HepG2 (cell line): ENCODE results near the gene UBB. TPM values are rescaled to one million over a fixed set of nuclear protein-coding genes. Genes with fewer than 3 reads are reported as not detected.
A peak's percentile ranks its signal among the peaks of the same experiment; 100 is the strongest.

Experiments
- ARNT2 ChIP-seq: sonication (generic); formaldehyde crosslinking; IDR thresholded peaks from 2 replicates; pipeline ENCODE4 v1.8.0; 2022; ENCODE audit warnings: mild to moderate bottlenecking, low read depth, missing genetic modification reagents, moderate library complexity
- ATM ChIP-seq: fragments of 450-650 bp; IDR thresholded peaks from 2 replicates; pipeline ENCODE4 v1.7.1; 2017; ENCODE audit warnings: mild to moderate bottlenecking, borderline replicate concordance
- BRD4 ChIP-seq: sonication (generic); formaldehyde crosslinking; IDR thresholded peaks from 2 replicates; pipeline ENCODE4 v1.4.0; 2020; ENCODE audit warnings: missing genetic modification reagents
- HES4 ChIP-seq: sonication (generic); formaldehyde crosslinking; IDR thresholded peaks from 2 replicates; pipeline ENCODE4 v1.9.0; 2021; ENCODE audit warnings: mild to moderate bottlenecking, missing genetic modification reagents, borderline replicate concordance
- KAT8 ChIP-seq: IDR thresholded peaks from 2 replicates; pipeline ENCODE4 v1.6.1; 2016; ENCODE audit warnings: missing genetic modification reagents, missing compliant biosample characterization
- NCOA1 ChIP-seq: sonication (generic); formaldehyde crosslinking; IDR thresholded peaks from 2 replicates; pipeline ENCODE4 v1.9.0; 2021; ENCODE audit warnings: missing genetic modification reagents
- NFIC ChIP-seq: IDR thresholded peaks from 2 replicates; pipeline ENCODE4 v1.6.1; 2012; ENCODE audit warnings: mild to moderate bottlenecking, low read length, inconsistent platforms
- RNF2 ChIP-seq: fragments of 450-650 bp; conservative IDR thresholded peaks from 2 replicates; pipeline ENCODE4 v1.6.1; 2016; ENCODE audit warnings: low read depth
- SAP130 ChIP-seq: IDR thresholded peaks from 2 replicates; pipeline ENCODE4 v1.6.1; 2016; ENCODE audit warnings: low read depth
- SNAPC2 ChIP-seq: sonication (generic); formaldehyde crosslinking; IDR thresholded peaks from 2 replicates; pipeline ENCODE4 v1.8.1; 2022; ENCODE audit warnings: mild to moderate bottlenecking, missing genetic modification reagents
- TMF1 ChIP-seq: sonication (generic); formaldehyde crosslinking; IDR thresholded peaks from 2 replicates; pipeline ENCODE4 v1.8.1; 2022; ENCODE audit warnings: low read depth, missing genetic modification reagents
- ZBTB33 ChIP-seq: sonication (generic); formaldehyde crosslinking; IDR thresholded peaks from 2 replicates; pipeline ENCODE4 v1.4.0; 2020; ENCODE audit warnings: missing genetic modification reagents
- ZBTB7B ChIP-seq: sonication (generic); formaldehyde crosslinking; IDR thresholded peaks from 2 replicates; pipeline ENCODE4 v1.4.0; 2020; ENCODE audit warnings: missing genetic modification reagents
- ZNF546 ChIP-seq: sonication (generic); formaldehyde crosslinking; conservative IDR thresholded peaks from 2 replicates; pipeline ENCODE4 v1.8.1; 2023; ENCODE audit warnings: mild to moderate bottlenecking, missing genetic modification reagents
- ZNF691 ChIP-seq: sonication (generic); formaldehyde crosslinking; IDR thresholded peaks from 2 replicates; pipeline ENCODE4 v1.4.0; 2020; ENCODE audit warnings: missing genetic modification reagents, low read depth, mild to moderate bottlenecking, borderline replicate concordance
- ZNF720 ChIP-seq: sonication (generic); formaldehyde crosslinking; IDR thresholded peaks from 2 replicates; pipeline ENCODE4 v1.4.0; 2020; ENCODE audit warnings: missing genetic modification reagents
- ZNF790 ChIP-seq: sonication (generic); formaldehyde crosslinking; IDR thresholded peaks from 2 replicates; pipeline ENCODE4 v1.8.0; 2022; ENCODE audit warnings: missing genetic modification reagents, mild to moderate bottlenecking, borderline replicate concordance
- ZNF816 ChIP-seq: sonication (generic); formaldehyde crosslinking; IDR thresholded peaks from 2 replicates; pipeline ENCODE4 v1.8.0; 2022; ENCODE audit warnings: missing genetic modification reagents, mild to moderate bottlenecking, borderline replicate concordance
- ZNF839 ChIP-seq: sonication (generic); formaldehyde crosslinking; IDR thresholded peaks from 2 replicates; pipeline ENCODE4 v1.4.0; 2020; ENCODE audit warnings: missing genetic modification reagents, mild to moderate bottlenecking, borderline replicate concordance
- polyA plus RNA-seq, 8 experiments: library from polyadenylated mRNA; depleted of rRNA in 3 of 8; stranded (reverse) in 7 of 8; unstranded in 1 of 8; fragments of >200 nt; fragmentation: Illumina TruSeq in 4 of 8; extraction: Trizol in 4 of 8; gene quantifications; 2 replicates each; pipeline versions ENCODE4 v1.2.1 to v1.2.3, GENCODE V29; 2011 to 2016; ENCODE audit warnings: low read depth in 4 of 8, missing spikeins in 1 of 8, mixed read lengths in 1 of 8; ENCODE audit not compliant: insufficient read depth in 1 of 8
- total RNA-seq, 5 experiments: library from RNA; depleted of rRNA; stranded (reverse); fragments of >200 nt; fragmentation: Illumina TruSeq; extraction: Trizol; gene quantifications; 2 replicates each; pipeline ENCODE4 v1.2.3, GENCODE V29; 2016; ENCODE audit warnings: low read depth in 1 of 5
- TF ChIP-seq, protein P1 (sequence below): sonication (generic); formaldehyde crosslinking; IDR thresholded peaks from 2 replicates; pipeline ENCODE4 v1.8.0; 2022; ENCODE audit warnings: missing genetic modification reagents, mild to moderate bottlenecking, borderline replicate concordance
- TF ChIP-seq, protein P2 (sequence below): sonication (generic); formaldehyde crosslinking; conservative IDR thresholded peaks from 2 replicates; pipeline ENCODE4 v1.4.0; 2020; ENCODE audit warnings: missing genetic modification reagents
- TF ChIP-seq, protein P3 (sequence below): sonication (generic); formaldehyde crosslinking; IDR thresholded peaks from 2 replicates; pipeline ENCODE4 v1.5.1; 2020; ENCODE audit warnings: missing genetic modification reagents, mild to moderate bottlenecking, borderline replicate concordance

The UBB gene
- total and polyA plus RNA-seq, 2 of the 13 experiments (the other 11 are each of a cell fraction or from before 2014, with no cell fraction given) = 1,130 to 2,066 TPM

- no peak for TF ChIP-seq HES4 (CRISPR knock-in tag)
- TF ChIP-seq ZNF691 (CRISPR knock-in tag) = 0 out of 2 replicates have a peak, but pooled peaks have one; percentile 7
- peak; percentile 60; the same call in 1 of the 2 replicates for TF ChIP-seq ZBTB7B (CRISPR knock-in tag)
- TF ChIP-seq, protein P1, sequence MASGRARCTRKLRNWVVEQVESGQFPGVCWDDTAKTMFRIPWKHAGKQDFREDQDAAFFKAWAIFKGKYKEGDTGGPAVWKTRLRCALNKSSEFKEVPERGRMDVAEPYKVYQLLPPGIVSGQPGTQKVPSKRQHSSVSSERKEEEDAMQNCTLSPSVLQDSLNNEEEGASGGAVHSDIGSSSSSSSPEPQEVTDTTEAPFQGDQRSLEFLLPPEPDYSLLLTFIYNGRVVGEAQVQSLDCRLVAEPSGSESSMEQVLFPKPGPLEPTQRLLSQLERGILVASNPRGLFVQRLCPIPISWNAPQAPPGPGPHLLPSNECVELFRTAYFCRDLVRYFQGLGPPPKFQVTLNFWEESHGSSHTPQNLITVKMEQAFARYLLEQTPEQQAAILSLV (CRISPR knock-in tag) = no peak
- 0 out of 2 replicates have a peak, but pooled peaks have one; percentile 6 for TF ChIP-seq NCOA1 (CRISPR knock-in tag)
- no peak for TF ChIP-seq ATM
- peak; percentile 15; the same call in 1 of the 2 replicates for TF ChIP-seq ZBTB33
- TF ChIP-seq ZNF546 = no peak
- TF ChIP-seq, protein P2, sequence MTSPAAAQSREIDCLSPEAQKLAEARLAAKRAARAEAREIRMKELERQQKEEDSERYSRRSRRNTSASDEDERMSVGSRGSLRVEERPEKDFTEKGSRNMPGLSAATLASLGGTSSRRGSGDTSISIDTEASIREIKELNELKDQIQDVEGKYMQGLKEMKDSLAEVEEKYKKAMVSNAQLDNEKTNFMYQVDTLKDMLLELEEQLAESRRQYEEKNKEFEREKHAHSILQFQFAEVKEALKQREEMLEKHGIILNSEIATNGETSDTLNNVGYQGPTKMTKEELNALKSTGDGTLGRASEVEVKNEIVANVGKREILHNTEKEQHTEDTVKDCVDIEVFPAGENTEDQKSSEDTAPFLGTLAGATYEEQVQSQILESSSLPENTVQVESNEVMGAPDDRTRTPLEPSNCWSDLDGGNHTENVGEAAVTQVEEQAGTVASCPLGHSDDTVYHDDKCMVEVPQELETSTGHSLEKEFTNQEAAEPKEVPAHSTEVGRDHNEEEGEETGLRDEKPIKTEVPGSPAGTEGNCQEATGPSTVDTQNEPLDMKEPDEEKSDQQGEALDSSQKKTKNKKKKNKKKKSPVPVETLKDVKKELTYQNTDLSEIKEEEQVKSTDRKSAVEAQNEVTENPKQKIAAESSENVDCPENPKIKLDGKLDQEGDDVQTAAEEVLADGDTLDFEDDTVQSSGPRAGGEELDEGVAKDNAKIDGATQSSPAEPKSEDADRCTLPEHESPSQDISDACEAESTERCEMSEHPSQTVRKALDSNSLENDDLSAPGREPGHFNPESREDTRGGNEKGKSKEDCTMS (CRISPR knock-in tag) = no peak
- TF ChIP-seq KAT8 (CRISPR knock-in tag) = no peak
- no peak; the same call in 1 of the 2 replicates for TF ChIP-seq SAP130 (CRISPR knock-in tag)
- no peak for TF ChIP-seq ZNF839 (CRISPR knock-in tag)
- TF ChIP-seq TMF1 (CRISPR knock-in tag) = peak; percentile 76; the same call in 1 of the 2 replicates
- TF ChIP-seq, protein P3, sequence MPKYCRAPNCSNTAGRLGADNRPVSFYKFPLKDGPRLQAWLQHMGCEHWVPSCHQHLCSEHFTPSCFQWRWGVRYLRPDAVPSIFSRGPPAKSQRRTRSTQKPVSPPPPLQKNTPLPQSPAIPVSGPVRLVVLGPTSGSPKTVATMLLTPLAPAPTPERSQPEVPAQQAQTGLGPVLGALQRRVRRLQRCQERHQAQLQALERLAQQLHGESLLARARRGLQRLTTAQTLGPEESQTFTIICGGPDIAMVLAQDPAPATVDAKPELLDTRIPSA = no peak
- no peak; the same call in 1 of the 2 replicates for TF ChIP-seq BRD4 (CRISPR knock-in tag)
- no peak; the same call in 1 of the 2 replicates for TF ChIP-seq ZNF720 (CRISPR knock-in tag)
- peak; percentile 9; the same call in 1 of the 2 replicates for TF ChIP-seq ARNT2 (CRISPR knock-in tag)
- TF ChIP-seq ZNF816 (CRISPR knock-in tag) = peak; percentile 84; the same call in 1 of the 2 replicates
- TF ChIP-seq NFIC = no peak
- 0 out of 2 replicates have a peak, but pooled peaks have one; percentile 27 for TF ChIP-seq RNF2
- TF ChIP-seq ZNF790 (CRISPR knock-in tag) = peak; percentile 40; the same call in 1 of the 2 replicates
- TF ChIP-seq SNAPC2 (CRISPR knock-in tag) = no peak
These were observed 27.3 kb upstream of the UBB start, which contains the start of gene CENPV (continued) for GRCh38 chr17:16353317-16354174.
